ENCODE data around the gene GSTM4.

- TF ChIP-seq EZH2 (IDR thresholded peaks at IDR 0.05; ENCODE audit: borderline replicate concordance, low read depth, low read length, severe bottlenecking): no peak
- TF ChIP-seq CTCF (IDR thresholded peaks at IDR 0.05; ENCODE audit: borderline replicate concordance, extremely low read depth, low read length, poor library complexity, severe bottlenecking): no peak
Measured at GRCh38 chr1:109622137-109622892, 33.6 kb upstream of the GSTM4 start.

Measured in DND-41 (cell line).